ENCODE measurements around the gene CNTN1. TPM values are rescaled to one million over a fixed set of nuclear protein-coding genes. Genes with fewer than 3 reads are reported as not detected.

Gene CNTN1
- total RNA-seq, 1 donor from 2014 or later, result 27.1 TPM

GRCh38 chr12:40999210-40999609, 307.0 kb downstream of the CNTN1 start:
- no peaks in the 10 kb centered on the region for H3K4me1 ChIP-seq (ENCODE audit: control insufficient read depth in 3 of 3, insufficient read depth in 3 of 3, low read length in 3 of 3)
- H3K27me3 ChIP-seq (ENCODE audit: control insufficient read depth in 3 of 3, insufficient read depth in 3 of 3, low read length in 3 of 3), result no peaks in the 10 kb centered on the region
- peaks cover 0 to 2% (median 0%) of the 10 kb centered on the region in 3 donors for H3K9me3 ChIP-seq (ENCODE audit: control insufficient read depth in 3 of 3, low read length in 3 of 3)

GRCh38 chr12:41008472-41008871, 316.2 kb downstream of the CNTN1 start:
- H3K4me1 ChIP-seq (ENCODE audit: control insufficient read depth in 3 of 3, insufficient read depth in 3 of 3, low read length in 3 of 3), result no peaks in the 10 kb centered on the region
- peaks cover 0 to 17% (median 0%) of the 10 kb centered on the region in 3 donors for H3K9me3 ChIP-seq (ENCODE audit: control insufficient read depth in 3 of 3, low read length in 3 of 3)
- H3K9ac ChIP-seq (ENCODE audit: low read depth in 1 of 3, low read length in 3 of 3), result no peak overlapping the region
- no peak overlapping the region for H3K27ac ChIP-seq (ENCODE audit: low read depth, low read length)
- no peak overlapping the region for H3K4me3 ChIP-seq (ENCODE audit: low read length in 3 of 3)
- no peaks in the 10 kb centered on the region for H3K27me3 ChIP-seq (ENCODE audit: control insufficient read depth in 3 of 3, insufficient read depth in 3 of 3, low read length in 3 of 3)
- H3K36me3 ChIP-seq (ENCODE audit: control insufficient read depth in 3 of 3, insufficient read depth in 3 of 3, low read length in 3 of 3), result no peaks in the 10 kb centered on the region

More at GRCh38 chr12:40999210-40999609, 307.0 kb downstream of the CNTN1 start:
- Histone ChIP-seq H3K9ac (ENCODE audit: low read depth in 1 of 3, low read length in 3 of 3) (no peak overlapping the region), H3K36me3 (ENCODE audit: control insufficient read depth in 3 of 3, insufficient read depth in 3 of 3, low read length in 3 of 3) (no peaks in the 10 kb centered on the region), H3K4me3 (ENCODE audit: low read length in 3 of 3) (no peak overlapping the region), H3K27ac (ENCODE audit: low read depth, low read length) (no peak overlapping the region)

DNA sequence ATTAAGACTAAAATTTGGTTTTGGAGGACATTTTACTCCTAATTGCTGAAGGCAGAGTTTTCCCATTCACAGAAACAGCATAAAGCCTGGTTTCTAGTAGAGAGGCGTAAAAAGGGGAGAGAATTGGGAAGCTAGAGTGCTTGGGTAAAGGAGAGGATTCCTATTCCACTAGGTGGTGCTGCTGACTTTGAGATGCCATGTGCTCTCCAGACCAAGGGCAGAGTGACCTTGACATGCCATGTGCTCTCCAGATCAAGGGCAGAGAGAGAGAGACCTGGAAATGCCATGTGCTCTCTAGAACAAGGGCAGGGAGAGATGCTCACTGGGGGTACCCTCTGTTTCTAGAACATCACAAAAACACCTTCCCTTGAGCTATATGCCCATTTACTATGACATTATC, 319.7 kb downstream of the CNTN1 start:
- Histone ChIP-seq H3K9ac (ENCODE audit: low read depth in 1 of 3, low read length in 3 of 3) (no peak overlapping the region), H3K9me3 (ENCODE audit: control insufficient read depth in 3 of 3, low read length in 3 of 3) (peaks cover 0 to 3% (median 2%) of the 10 kb centered on the region in 3 donors), H3K27ac (ENCODE audit: low read depth, low read length) (no peak overlapping the region), H3K4me1 (ENCODE audit: control insufficient read depth in 3 of 3, insufficient read depth in 3 of 3, low read length in 3 of 3) (no peaks in the 10 kb centered on the region), H3K27me3 (ENCODE audit: control insufficient read depth in 3 of 3, insufficient read depth in 3 of 3, low read length in 3 of 3) (no peaks in the 10 kb centered on the region), H3K4me3 (ENCODE audit: low read length in 3 of 3) (no peak overlapping the region), H3K36me3 (ENCODE audit: control insufficient read depth in 3 of 3, insufficient read depth in 3 of 3, low read length in 3 of 3) (no peaks in the 10 kb centered on the region)

DNA sequence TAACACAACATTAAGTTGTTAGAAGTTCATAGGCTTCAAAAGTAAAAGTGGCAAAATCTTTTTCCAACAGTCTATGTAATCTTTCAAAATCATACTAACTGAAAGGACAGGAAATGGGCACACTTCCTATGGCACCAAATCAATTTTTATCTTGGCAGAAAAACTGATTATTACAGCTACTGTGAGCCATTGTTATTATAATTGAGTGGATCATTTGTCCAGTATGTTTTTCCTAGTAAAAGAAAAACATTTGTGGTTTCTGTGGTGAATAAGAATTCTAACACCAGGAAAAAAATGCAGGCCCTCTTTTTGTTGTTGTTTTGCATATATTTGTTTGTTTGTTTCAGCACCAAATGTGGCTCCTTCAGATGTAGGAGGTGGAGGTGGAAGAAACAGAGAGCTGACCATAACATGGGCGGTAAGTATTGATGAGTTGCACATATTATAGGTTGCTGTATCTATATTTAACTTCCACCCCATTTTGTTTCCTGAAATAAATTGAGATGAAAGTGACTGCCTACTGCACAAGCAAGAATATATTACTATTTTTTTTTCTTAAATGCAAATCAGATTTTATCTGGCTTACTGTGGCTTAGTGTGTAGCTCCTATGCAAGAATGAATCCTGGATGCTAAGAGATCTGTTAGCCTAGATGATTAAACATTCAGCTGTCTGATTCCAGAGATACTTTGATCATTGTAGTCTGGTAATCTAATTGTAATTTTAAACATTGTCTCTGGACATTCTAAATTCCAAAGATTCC, 321.8 kb downstream of the CNTN1 start:
- Histone ChIP-seq H3K4me1 (ENCODE audit: control insufficient read depth in 3 of 3, insufficient read depth in 3 of 3, low read length in 3 of 3) (no peaks in the 10 kb centered on the region), H3K9ac (ENCODE audit: low read depth in 1 of 3, low read length in 3 of 3) (no peak overlapping the region), H3K4me3 (ENCODE audit: low read length in 3 of 3) (no peak overlapping the region), H3K27ac (ENCODE audit: low read depth, low read length) (no peak overlapping the region), H3K27me3 (ENCODE audit: control insufficient read depth in 3 of 3, insufficient read depth in 3 of 3, low read length in 3 of 3) (no peaks in the 10 kb centered on the region), H3K9me3 (ENCODE audit: control insufficient read depth in 3 of 3, low read length in 3 of 3) (peaks cover 0 to 3% (median 2%) of the 10 kb centered on the region in 3 donors), H3K36me3 (ENCODE audit: control insufficient read depth in 3 of 3, insufficient read depth in 3 of 3, low read length in 3 of 3) (no peaks in the 10 kb centered on the region)

GRCh38 chr12:41014643-41015020, 322.4 kb downstream of the CNTN1 start:
- Histone ChIP-seq H3K36me3 (ENCODE audit: control insufficient read depth in 3 of 3, insufficient read depth in 3 of 3, low read length in 3 of 3) (no peaks in the 10 kb centered on the region), H3K9me3 (ENCODE audit: control insufficient read depth in 3 of 3, low read length in 3 of 3) (peaks cover 0 to 3% (median 2%) of the 10 kb centered on the region in 3 donors), H3K27me3 (ENCODE audit: control insufficient read depth in 3 of 3, insufficient read depth in 3 of 3, low read length in 3 of 3) (no peaks in the 10 kb centered on the region), H3K4me3 (ENCODE audit: low read length in 3 of 3) (no peak overlapping the region), H3K9ac (ENCODE audit: low read depth in 1 of 3, low read length in 3 of 3) (no peak overlapping the region), H3K4me1 (ENCODE audit: control insufficient read depth in 3 of 3, insufficient read depth in 3 of 3, low read length in 3 of 3) (no peaks in the 10 kb centered on the region), H3K27ac (ENCODE audit: low read depth, low read length) (no peak overlapping the region)

GRCh38 chr12:41018010-41018409, 325.8 kb downstream of the CNTN1 start:
- no peaks in the 10 kb centered on the region for H3K27me3 ChIP-seq (ENCODE audit: control insufficient read depth in 3 of 3, insufficient read depth in 3 of 3, low read length in 3 of 3)
- peaks cover 0 to 2% (median 0%) of the 10 kb centered on the region in 3 donors for H3K9me3 ChIP-seq (ENCODE audit: control insufficient read depth in 3 of 3, low read length in 3 of 3)
- H3K9ac ChIP-seq (ENCODE audit: low read depth in 1 of 3, low read length in 3 of 3), result no peak overlapping the region
- H3K36me3 ChIP-seq (ENCODE audit: control insufficient read depth in 3 of 3, insufficient read depth in 3 of 3, low read length in 3 of 3), result no peaks in the 10 kb centered on the region
- no peaks in the 10 kb centered on the region for H3K4me1 ChIP-seq (ENCODE audit: control insufficient read depth in 3 of 3, insufficient read depth in 3 of 3, low read length in 3 of 3)
- no peak overlapping the region for H3K4me3 ChIP-seq (ENCODE audit: low read length in 3 of 3)
- no peak overlapping the region for H3K27ac ChIP-seq (ENCODE audit: low read depth, low read length)

DNA sequence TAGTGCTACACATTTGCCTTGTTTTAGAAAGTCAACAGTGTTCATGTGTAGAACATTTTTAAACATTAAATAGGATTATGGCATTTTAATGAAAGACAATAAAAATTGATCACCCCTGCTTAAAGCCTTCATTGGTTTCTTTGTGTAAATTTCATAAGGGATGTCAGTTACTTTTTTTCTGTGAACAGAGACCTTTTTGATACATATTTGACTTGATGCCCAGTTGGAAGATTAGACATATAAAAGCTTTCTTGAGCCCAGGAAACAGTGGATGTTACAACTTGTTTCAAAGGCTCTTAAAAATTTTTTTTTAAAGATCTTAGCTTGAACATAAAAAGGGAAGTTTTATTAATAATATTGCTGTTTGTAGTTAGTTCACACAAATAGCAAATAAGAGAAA, 327.2 kb downstream of the CNTN1 start:
- peaks cover 0 to 2% (median 0%) of the 10 kb centered on the region in 3 donors for H3K9me3 ChIP-seq (ENCODE audit: control insufficient read depth in 3 of 3, low read length in 3 of 3)
- H3K4me1 ChIP-seq (ENCODE audit: control insufficient read depth in 3 of 3, insufficient read depth in 3 of 3, low read length in 3 of 3), result no peaks in the 10 kb centered on the region
- no peaks in the 10 kb centered on the region for H3K27me3 ChIP-seq (ENCODE audit: control insufficient read depth in 3 of 3, insufficient read depth in 3 of 3, low read length in 3 of 3)
- H3K36me3 ChIP-seq (ENCODE audit: control insufficient read depth in 3 of 3, insufficient read depth in 3 of 3, low read length in 3 of 3), result no peaks in the 10 kb centered on the region
- no peak overlapping the region for H3K4me3 ChIP-seq (ENCODE audit: low read length in 3 of 3)
- no peak overlapping the region for H3K27ac ChIP-seq (ENCODE audit: low read depth, low read length)
- no peak overlapping the region for H3K9ac ChIP-seq (ENCODE audit: low read depth in 1 of 3, low read length in 3 of 3)

- no peak overlapping the region for H3K4me3 ChIP-seq (ENCODE audit: low read length in 3 of 3)
- no peak overlapping the region for H3K9ac ChIP-seq (ENCODE audit: low read depth in 1 of 3, low read length in 3 of 3)
- no peak overlapping the region for H3K27ac ChIP-seq (ENCODE audit: low read depth, low read length)
- H3K9me3 ChIP-seq (ENCODE audit: control insufficient read depth in 3 of 3, low read length in 3 of 3), result no peaks in the 10 kb centered on the region
- H3K36me3 ChIP-seq (ENCODE audit: control insufficient read depth in 3 of 3, insufficient read depth in 3 of 3, low read length in 3 of 3), result no peaks in the 10 kb centered on the region
- H3K27me3 ChIP-seq (ENCODE audit: control insufficient read depth in 3 of 3, insufficient read depth in 3 of 3, low read length in 3 of 3), result no peaks in the 10 kb centered on the region
- H3K4me1 ChIP-seq (ENCODE audit: control insufficient read depth in 3 of 3, insufficient read depth in 3 of 3, low read length in 3 of 3), result no peaks in the 10 kb centered on the region
Observed at GRCh38 chr12:41023836-41024235, 331.6 kb downstream of the CNTN1 start.

DNA sequence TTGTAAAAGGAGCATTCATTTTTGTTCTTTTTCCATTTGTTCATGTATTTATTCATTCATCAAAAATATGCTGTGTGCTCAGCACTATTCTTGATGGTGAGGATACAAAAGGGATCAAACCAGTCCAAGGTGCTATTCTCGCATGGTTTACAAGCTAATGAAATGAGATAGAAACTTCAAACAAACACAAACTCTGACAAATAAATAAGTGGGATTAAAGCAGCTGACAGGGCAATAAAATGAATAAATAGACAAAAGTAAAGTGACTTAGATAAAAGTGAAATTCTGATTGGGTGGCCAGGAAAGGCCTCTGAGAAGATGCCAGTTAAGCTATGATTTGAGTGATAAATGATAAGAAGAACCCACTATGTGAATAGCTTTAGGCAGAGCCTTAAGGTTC, 333.9 kb downstream of the CNTN1 start:
- H3K9me3 ChIP-seq (ENCODE audit: control insufficient read depth in 3 of 3, low read length in 3 of 3), result no peaks in the 10 kb centered on the region
- no peak overlapping the region for H3K9ac ChIP-seq (ENCODE audit: low read depth in 1 of 3, low read length in 3 of 3)
- no peak overlapping the region for H3K27ac ChIP-seq (ENCODE audit: low read depth, low read length)
- H3K36me3 ChIP-seq (ENCODE audit: control insufficient read depth in 3 of 3, insufficient read depth in 3 of 3, low read length in 3 of 3), result no peaks in the 10 kb centered on the region
- no peak overlapping the region for H3K4me3 ChIP-seq (ENCODE audit: low read length in 3 of 3)
- no peaks in the 10 kb centered on the region for H3K4me1 ChIP-seq (ENCODE audit: control insufficient read depth in 3 of 3, insufficient read depth in 3 of 3, low read length in 3 of 3)
- H3K27me3 ChIP-seq (ENCODE audit: control insufficient read depth in 3 of 3, insufficient read depth in 3 of 3, low read length in 3 of 3), result no peaks in the 10 kb centered on the region

DNA sequence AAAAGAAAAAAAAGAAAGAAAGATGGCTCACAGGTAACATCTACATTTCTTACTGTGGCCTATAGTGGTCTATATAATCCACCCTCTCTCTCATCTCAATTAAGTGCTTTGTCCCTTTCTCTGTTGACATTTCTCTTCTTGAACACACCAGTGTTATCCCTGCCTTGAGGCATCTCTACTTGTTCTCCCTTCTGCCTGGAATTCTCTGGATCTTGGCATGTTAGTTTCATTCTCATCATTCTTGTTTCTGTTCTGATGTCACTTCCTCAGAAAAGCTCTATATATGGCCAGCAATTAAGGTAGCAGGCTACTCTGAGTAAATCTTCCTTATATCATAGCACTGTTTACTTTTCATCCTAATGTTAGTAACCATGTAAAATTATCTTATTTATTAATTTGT, 340.1 kb downstream of the CNTN1 start:
- H3K9ac ChIP-seq (ENCODE audit: low read depth in 1 of 3, low read length in 3 of 3), result no peak overlapping the region
- H3K9me3 ChIP-seq (ENCODE audit: control insufficient read depth in 3 of 3, low read length in 3 of 3), result no peaks in the 10 kb centered on the region
- no peaks in the 10 kb centered on the region for H3K27me3 ChIP-seq (ENCODE audit: control insufficient read depth in 3 of 3, insufficient read depth in 3 of 3, low read length in 3 of 3)
- no peak overlapping the region for H3K4me3 ChIP-seq (ENCODE audit: low read length in 3 of 3)
- no peaks in the 10 kb centered on the region for H3K36me3 ChIP-seq (ENCODE audit: control insufficient read depth in 3 of 3, insufficient read depth in 3 of 3, low read length in 3 of 3)
- H3K4me1 ChIP-seq (ENCODE audit: control insufficient read depth in 3 of 3, insufficient read depth in 3 of 3, low read length in 3 of 3), result no peaks in the 10 kb centered on the region
- no peak overlapping the region for H3K27ac ChIP-seq (ENCODE audit: low read depth, low read length)
